Ascending aorta (tissue), 2 donors: ENCODE measurements around the gene C6orf62. TPM values are rescaled to one million over a fixed set of nuclear protein-coding genes. Genes with fewer than 3 reads are reported as not detected.
"Not testable (repeated sequence)": the region's sequence is repeated elsewhere in the genome, so short reads cannot be mapped to it uniquely, and the experiment has no call there.

Experiments used
- DNase-seq, 2 donors: peaks; one replicate each; pipeline ENCODE4 v3.0.0-alpha.2; 2019; ENCODE audit warnings: low spot score in 2 of 2
- H3K27ac ChIP-seq, 2 donors: fragments of 200-600 bp; sonication (generic); one replicate each; pipeline ENCODE4 v1.5.1; 2016 to 2017; ENCODE audit warnings: mild to moderate bottlenecking in 1 of 2
- H3K27me3 ChIP-seq: fragments of 200-600 bp; sonication (generic); one replicate; pipeline ENCODE4 v1.5.1; 2017
- H3K36me3 ChIP-seq, 2 donors: fragments of 200-600 bp; sonication (generic); one replicate each; pipeline ENCODE4 v1.5.1; 2016
- H3K4me1 ChIP-seq, 2 donors: fragments of 200-600 bp; sonication (generic); one replicate each; pipeline ENCODE4 v1.5.1; 2016 to 2017; ENCODE audit warnings: mild to moderate bottlenecking in 1 of 2
- H3K4me3 ChIP-seq, 2 donors: fragments of 200-600 bp; sonication (generic); one replicate each; pipeline ENCODE4 v1.5.1; 2016 to 2017; ENCODE audit warnings: mild to moderate bottlenecking in 1 of 2
- H3K9me3 ChIP-seq, 2 donors: fragments of 200-600 bp; sonication (generic); one replicate each; pipeline ENCODE4 v1.5.1; 2016
- CTCF ChIP-seq, 3 experiments: fragments of 200-600 bp in 2 of 3; fragments of 450-650 bp in 1 of 3; sonication (generic) in 2 of 3; IDR thresholded peaks; one replicate each; pipeline ENCODE4 v1.5.1; 2016 to 2019; ENCODE audit warnings: antibody characterized with exemption in 3 of 3, mild to moderate bottlenecking in 1 of 3, moderate library complexity in 1 of 3
- intact Hi-C: fragments of 100-400 bp; cut with DNase I; formaldehyde crosslinking; loops from one replicate; pipeline ENCODE4 v1.15.1; 2023
- total RNA-seq: library from RNA; depleted of rRNA; stranded (reverse); fragments of >200 nt; gene quantifications from one replicate; pipeline ENCODE4 v1.1.0, GENCODE V29; 2016

C6orf62 gene
- total RNA-seq, 1 donor from 2014 or later = 29.6 TPM

GRCh38 chr6:24734166-24734565 lies 15.2 kb upstream of the C6orf62 start:
- no peak for DNase-seq
- Histone ChIP-seq H3K36me3 (no peaks in the 10 kb centered on the region), H3K27me3 (no peaks in the 10 kb centered on the region), H3K27ac (no peak overlapping the region), H3K4me3 (no peak overlapping the region), H3K4me1 (no peaks in the 10 kb centered on the region), H3K9me3 (no peaks in the 10 kb centered on the region)
- intact Hi-C loops = no loop called here
- no peak for TF ChIP-seq CTCF (IDR thresholded peaks at IDR 0.05)

GRCh38 chr6:24731456-24732134 lies 12.6 kb upstream of the C6orf62 start:
- H3K4me1 ChIP-seq, H3K27me3 ChIP-seq, H3K9me3 ChIP-seq, H3K36me3 ChIP-seq, H3K27ac ChIP-seq, intact Hi-C loops, H3K4me3 ChIP-seq, DNase-seq: not testable (repeated sequence)

- H3K9me3 ChIP-seq, H3K36me3 ChIP-seq, H3K4me3 ChIP-seq, DNase-seq, H3K4me1 ChIP-seq, intact Hi-C loops, H3K27me3 ChIP-seq, H3K27ac ChIP-seq: not testable (repeated sequence)
Observed at GRCh38 chr6:24730653-24731052, 11.7 kb upstream of the C6orf62 start.

- no peak for DNase-seq
- H3K4me1 ChIP-seq = peaks cover 2 to 4% of the 10 kb centered on the region in 2 donors
- H3K27ac ChIP-seq = no peak overlapping the region
- no peaks in the 10 kb centered on the region for H3K36me3 ChIP-seq
- TF ChIP-seq CTCF (IDR thresholded peaks at IDR 0.05) = no peak
- intact Hi-C loops = no loop called here
- H3K4me3 ChIP-seq = no peak overlapping the region
- H3K27me3 ChIP-seq = no peaks in the 10 kb centered on the region
- no peaks in the 10 kb centered on the region for H3K9me3 ChIP-seq
Observed at GRCh38 chr6:24723270-24723669, 4.3 kb upstream of the C6orf62 start.

- intact Hi-C loops = loop anchor here (1.0 to 2.0 kb wide), 4 partner anchors 21 to 1401 kb away; partner anchors contain the start of genes ACOT13 and TDP2
- H3K4me1 ChIP-seq = peaks cover 4 to 11% of the 10 kb centered on the region in 2 donors
- H3K27ac ChIP-seq = peak overlapping the region; percentile 93 to 99
- peak overlapping the region; percentile 64 to 86 for H3K4me3 ChIP-seq
- no peaks in the 10 kb centered on the region for H3K27me3 ChIP-seq
- no peak for TF ChIP-seq CTCF (IDR thresholded peaks at IDR 0.05)
- DNase-seq = peak in 1 of 2 donors; percentile 93
- H3K9me3 ChIP-seq = no peaks in the 10 kb centered on the region
- no peaks in the 10 kb centered on the region for H3K36me3 ChIP-seq
Observed at GRCh38 chr6:24721461-24722215, 2.7 kb upstream of the C6orf62 start.

- TF ChIP-seq CTCF (IDR thresholded peaks at IDR 0.05) = peak in 1 of 3 experiments; percentile 11
- Histone ChIP-seq H3K27ac (peak overlapping the region; percentile 96 to 99), H3K36me3 (peaks cover 0 to 5% of the 10 kb centered on the region in 2 donors), H3K4me1 (peaks cover 4 to 15% of the 10 kb centered on the region in 2 donors), H3K27me3 (no peaks in the 10 kb centered on the region), H3K4me3 (peak overlapping the region; percentile 86 to 92), H3K9me3 (no peaks in the 10 kb centered on the region)
- intact Hi-C loops = loop anchor here (1.0 to 2.0 kb wide), 4 partner anchors 22 to 1402 kb away; partner anchors contain the start of genes ACOT13 and TDP2
- DNase-seq = peak; percentile 100
Observed at GRCh38 chr6:24720604-24721460, 1.9 kb upstream of the C6orf62 start.
